Upper lobe of left lung (tissue), 6 donors: ENCODE data around the gene P2RY6. TPM values are rescaled to one million over a fixed set of nuclear protein-coding genes. Genes with fewer than 3 reads are reported as not detected.

Experiments used
- ATAC-seq, 2 donors: fragments of 200-7000 bp; cut with Tn5 transposase; one replicate each; pipeline ENCODE4 v1.9.1; 2022; ENCODE audit warnings: mild to moderate bottlenecking in 2 of 2, moderate library complexity in 2 of 2; ENCODE audit not compliant: low FRiP score in 2 of 2
- DNase-seq, 2 donors: peaks; one replicate each; pipeline ENCODE4 v3.0.0-alpha.2; 2019 to 2020
- H3K27ac ChIP-seq, 4 donors: fragments of 200-600 bp; sonication (generic); one replicate each; pipeline ENCODE4 v1.5.1; 2016 to 2019
- H3K27me3 ChIP-seq, 4 donors: fragments of 200-600 bp; sonication (generic); one replicate each; pipeline ENCODE4 v1.5.1; 2017 to 2019
- H3K36me3 ChIP-seq, 4 donors: fragments of 200-600 bp; sonication (generic); one replicate each; pipeline ENCODE4 v1.5.1; 2016 to 2019
- H3K4me1 ChIP-seq, 4 donors: fragments of 200-600 bp; sonication (generic); one replicate each; pipeline ENCODE4 v1.5.1; 2018 to 2019
- H3K4me3 ChIP-seq, 4 donors: fragments of 200-600 bp; sonication (generic); one replicate each; pipeline ENCODE4 v1.5.1; 2017 to 2019; ENCODE audit warnings: mild to moderate bottlenecking in 2 of 4, moderate library complexity in 1 of 4
- H3K9me3 ChIP-seq, 4 donors: fragments of 200-600 bp; sonication (generic); one replicate each; pipeline ENCODE4 v1.5.1; 2018 to 2019
- CTCF ChIP-seq, 6 experiments: fragments of 450-650 bp in 4 of 6; fragments of 200-600 bp in 2 of 6; sonication (generic) in 2 of 6; IDR thresholded peaks; one replicate each; pipeline ENCODE4 v1.5.1; 2016 to 2019; ENCODE audit warnings: antibody characterized with exemption in 6 of 6
- EP300 ChIP-seq, 4 donors: sonication (generic); formaldehyde crosslinking; IDR thresholded peaks; one replicate each; pipeline ENCODE4 v1.5.1; 2017; ENCODE audit warnings: antibody characterized with exemption in 4 of 4, control low read depth in 2 of 4
- POLR2A ChIP-seq, 4 donors: fragments of 450-650 bp; IDR thresholded peaks; one replicate each; pipeline ENCODE4 v1.5.1; 2016 to 2017; ENCODE audit warnings: antibody characterized with exemption in 4 of 4, mild to moderate bottlenecking in 2 of 4
- POLR2AphosphoS5 ChIP-seq, 2 donors: sonication (generic); formaldehyde crosslinking; IDR thresholded peaks; one replicate each; pipeline ENCODE4 v1.5.1; 2017; ENCODE audit warnings: antibody characterized with exemption in 2 of 2
- WGBS, 2 donors: methylation state at CpG; one replicate each; pipeline ENCODE4 v1.1.5; 2017 to 2018; 5-methylcytosine and 5-hydroxymethylcytosine counted together
- total RNA-seq, 6 donors: library from RNA; depleted of rRNA in 4 of 6; stranded (reverse); fragments of >200 nt in 4 of 6; gene quantifications; one replicate each; pipeline versions ENCODE4 v1.1.0 to v1.2.1, GENCODE V29; 2016 to 2021
- donor health status: DM: no; HTN: no; CAD: no; lungs with moderate emphysema.
- donor health status: DM: no; HTN: yes; CAD: no; lungs with severe emphysema.

P2RY6 gene
- total RNA-seq, 6 donors from 2014 or later = 0.30 to 5.3 (median 1.4) TPM; not detected in 1

- Histone ChIP-seq H3K9me3 (no peaks in the 10 kb centered on the region), H3K4me3 (peak overlapping the region; percentile 63 to 69 (median 68)), H3K4me1 (peaks cover 24 to 56% (median 42%) of the 10 kb centered on the region in 4 donors), H3K27me3 (no peaks in the 10 kb centered on the region), H3K36me3 (peaks cover 0 to 5% (median 0%) of the 10 kb centered on the region in 4 donors), H3K27ac (peak overlapping the region; percentile 91 to 99 (median 96))
- peak; percentile 98 to 99 for DNase-seq
- TF ChIP-seq CTCF (IDR thresholded peaks at IDR 0.05) (peak; percentile 72 to 95 (median 92)), POLR2AphosphoS5 (IDR thresholded peaks at IDR 0.05) (peak; percentile 6 to 37), EP300 (IDR thresholded peaks at IDR 0.05) (no peak), POLR2A (IDR thresholded peaks at IDR 0.05) (peak in 1 of 4 donors; percentile 57)
- WGBS, 2 donors = 0% methylated on average over 19 to 40 of the region's 56 CpGs
- peak; percentile 80 to 91 for ATAC-seq
Measured at GRCh38 chr11:73307323-73308002, 35.3 kb downstream of the P2RY6 start.

- 0% methylated on average over 4 to 41 of the region's 105 CpGs for WGBS, 2 donors
- Histone ChIP-seq H3K4me1 (peaks cover 31 to 64% (median 50%) of the 10 kb centered on the region in 4 donors), H3K9me3 (no peaks in the 10 kb centered on the region), H3K27me3 (no peaks in the 10 kb centered on the region), H3K27ac (peak within 1 kb of the TSS; percentile 91 to 99 (median 96)), H3K36me3 (peaks cover 0 to 5% (median 0%) of the 10 kb centered on the region in 4 donors), H3K4me3 (peak within 1 kb of the TSS; percentile 63 to 69 (median 68))
- peak in 1 of 2 donors; percentile 76 for TF ChIP-seq POLR2AphosphoS5 (IDR thresholded peaks at IDR 0.05)
- TF ChIP-seq POLR2A (IDR thresholded peaks at IDR 0.05) = peak in 2 of 4 donors; percentile 23 to 72
- no peak for TF ChIP-seq EP300 (IDR thresholded peaks at IDR 0.05)
- peak in 1 of 6 experiments; percentile 6 for TF ChIP-seq CTCF (IDR thresholded peaks at IDR 0.05)
- DNase-seq (peak; percentile 80 to 94), ATAC-seq (peak; percentile 67 to 77)
Measured at GRCh38 chr11:73308003-73308960, 36.1 kb downstream of the P2RY6 start, which contains the start of gene ARHGEF17. TSS of gene ARHGEF17 (plus strand) at chr11:73308276. CDS start at chr11:73308639, 363 bp downstream.

- peaks cover 0 to 5% (median 0%) of the 10 kb centered on the region in 4 donors for H3K36me3 ChIP-seq
- H3K27ac ChIP-seq = peak overlapping the region; percentile 91 to 99 (median 96)
- H3K27me3 ChIP-seq = no peaks in the 10 kb centered on the region
- TF ChIP-seq CTCF (IDR thresholded peaks at IDR 0.05) (peak in 2 of 6 experiments; percentile 8 to 12), POLR2AphosphoS5 (IDR thresholded peaks at IDR 0.05) (peak; percentile 67 to 79), EP300 (IDR thresholded peaks at IDR 0.05) (peak in 1 of 4 donors; percentile 11), POLR2A (IDR thresholded peaks at IDR 0.05) (peak in 3 of 4 donors; percentile 70 to 89 (median 85))
- peak; percentile 94 for DNase-seq
- 5 to 8% methylated on average over 28 to 54 of the region's 78 CpGs for WGBS, 2 donors
- peak; percentile 85 to 90 for ATAC-seq
- H3K9me3 ChIP-seq = no peaks in the 10 kb centered on the region
- peak overlapping the region; percentile 63 to 69 (median 68) for H3K4me3 ChIP-seq
- H3K4me1 ChIP-seq = peaks cover 40 to 73% (median 59%) of the 10 kb centered on the region in 4 donors
Measured at GRCh38 chr11:73308961-73309919, 37.1 kb downstream of the P2RY6 start.

- Histone ChIP-seq H3K4me1 (peaks cover 49 to 82% (median 68%) of the 10 kb centered on the region in 4 donors), H3K9me3 (no peaks in the 10 kb centered on the region), H3K4me3 (peak overlapping the region; percentile 63 to 69 (median 68)), H3K36me3 (peaks cover 0 to 5% (median 0%) of the 10 kb centered on the region in 4 donors), H3K27me3 (no peaks in the 10 kb centered on the region), H3K27ac (peak overlapping the region; percentile 91 to 99 (median 96))
- no peak for TF ChIP-seq CTCF (IDR thresholded peaks at IDR 0.05)
- TF ChIP-seq POLR2A (IDR thresholded peaks at IDR 0.05) = no peak
- no peak for TF ChIP-seq EP300 (IDR thresholded peaks at IDR 0.05)
- TF ChIP-seq POLR2AphosphoS5 (IDR thresholded peaks at IDR 0.05) = no peak
- DNase-seq = peak in 1 of 2 donors; percentile 76
- WGBS, 2 donors = 64 to 100% methylated on average over 2 to 16 of the region's 16 CpGs
- no peak for ATAC-seq
Measured at GRCh38 chr11:73310076-73310475, 37.9 kb downstream of the P2RY6 start.
